NOMO-1 treated with dmso at 0.1 percent for 144 hours (cell line): ENCODE data around the gene TRIM22.
"Not testable (repeated sequence)": the region's sequence is repeated elsewhere in the genome, so short reads cannot be mapped to it uniquely, and the experiment has no call there.

Experiments
- DNase-seq: peaks from one replicate; lab custom pipeline; 2025; ENCODE audit not compliant: unreplicated experiment; lab: John Stamatoyannopoulos, UW

Gene TRIM22, protein sequence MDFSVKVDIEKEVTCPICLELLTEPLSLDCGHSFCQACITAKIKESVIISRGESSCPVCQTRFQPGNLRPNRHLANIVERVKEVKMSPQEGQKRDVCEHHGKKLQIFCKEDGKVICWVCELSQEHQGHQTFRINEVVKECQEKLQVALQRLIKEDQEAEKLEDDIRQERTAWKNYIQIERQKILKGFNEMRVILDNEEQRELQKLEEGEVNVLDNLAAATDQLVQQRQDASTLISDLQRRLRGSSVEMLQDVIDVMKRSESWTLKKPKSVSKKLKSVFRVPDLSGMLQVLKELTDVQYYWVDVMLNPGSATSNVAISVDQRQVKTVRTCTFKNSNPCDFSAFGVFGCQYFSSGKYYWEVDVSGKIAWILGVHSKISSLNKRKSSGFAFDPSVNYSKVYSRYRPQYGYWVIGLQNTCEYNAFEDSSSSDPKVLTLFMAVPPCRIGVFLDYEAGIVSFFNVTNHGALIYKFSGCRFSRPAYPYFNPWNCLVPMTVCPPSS

DNA sequence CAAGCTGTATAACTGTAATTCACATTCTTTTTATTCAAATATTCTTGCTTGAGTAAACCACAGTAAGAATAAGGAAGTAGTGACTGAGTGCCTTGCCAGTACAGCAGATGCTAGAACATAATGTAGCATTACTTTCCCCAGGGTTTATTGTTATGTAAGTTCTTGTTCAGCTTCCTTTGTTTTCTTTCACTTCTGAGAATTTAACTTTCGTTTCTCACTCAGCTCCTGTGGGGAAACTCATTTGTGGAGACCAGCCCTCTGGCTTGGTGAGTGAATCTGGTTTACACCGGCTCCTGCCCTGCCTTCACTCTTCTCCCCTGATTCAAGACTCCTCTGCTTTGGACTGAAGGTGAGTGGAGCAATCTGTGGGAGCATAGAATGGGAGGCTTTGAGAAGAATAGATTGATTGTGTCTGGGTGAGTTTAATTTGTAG is at the start of gene TRIM22:
Gene TRIM22, plus strand, starts transcription at position 240 of the 433 bp plus-strand sequence. CDS start 6,443 bp downstream, outside the sequence.
- DNase-seq, result peak; percentile 72

DNA sequence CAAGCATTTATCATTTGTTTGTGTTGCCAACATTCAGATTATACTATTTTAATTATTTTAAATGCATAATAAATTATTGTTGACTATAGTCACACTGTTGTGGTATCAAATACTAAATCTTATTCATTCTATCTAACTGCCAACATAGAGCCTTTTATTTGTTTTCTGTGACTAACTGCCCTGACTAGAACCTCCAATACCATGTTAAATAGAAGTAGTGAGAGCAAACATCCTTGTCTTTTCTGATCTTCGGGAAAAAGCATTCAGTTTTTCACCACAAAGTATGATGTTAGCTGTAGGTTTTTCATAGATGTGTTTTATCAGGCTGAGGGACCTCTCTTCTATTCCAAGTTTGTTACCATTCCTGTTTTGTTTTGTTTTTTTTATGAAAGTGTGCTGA is 49.6 kb upstream of the TRIM22 start:
- no peak for DNase-seq

DNA sequence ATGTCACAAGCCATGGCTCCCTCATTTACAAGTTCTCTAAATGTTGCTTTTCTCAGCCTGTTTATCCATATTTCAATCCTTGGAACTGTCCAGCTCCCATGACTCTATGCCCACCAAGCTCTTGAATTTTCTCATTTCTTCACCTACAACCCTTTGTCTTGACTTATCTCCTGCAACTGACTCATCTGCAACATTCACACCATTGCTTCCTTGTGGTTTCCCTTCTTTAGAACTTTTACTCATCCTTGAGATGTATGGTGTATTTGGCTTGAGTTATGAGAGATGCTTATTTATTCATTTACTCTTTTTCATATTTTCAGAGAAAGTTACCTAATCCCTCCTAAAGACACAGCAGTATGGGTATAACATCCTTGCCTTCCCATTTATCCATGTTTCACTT is 46.0 kb upstream of the TRIM22 start:
- DNase-seq, result no peak

DNA sequence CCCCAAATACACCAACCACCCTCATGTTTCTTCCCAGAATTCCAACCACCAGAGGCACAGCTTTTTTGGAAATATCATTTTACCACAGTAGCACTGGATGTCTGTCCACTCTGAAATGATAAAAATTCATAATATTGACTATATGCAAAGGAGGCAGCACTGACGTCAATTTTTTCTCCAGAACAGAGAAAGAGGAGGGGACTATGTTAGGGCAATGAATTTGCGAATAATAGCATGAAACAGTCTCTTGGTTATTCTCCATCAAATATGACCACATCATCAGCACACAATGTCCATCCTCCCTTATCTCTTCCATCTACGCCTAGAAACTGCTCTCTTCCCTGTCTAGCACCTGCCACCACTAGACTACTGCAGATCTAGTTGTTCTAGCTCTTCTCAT is 43.5 kb upstream of the TRIM22 start:
- DNase-seq, result no peak

DNA sequence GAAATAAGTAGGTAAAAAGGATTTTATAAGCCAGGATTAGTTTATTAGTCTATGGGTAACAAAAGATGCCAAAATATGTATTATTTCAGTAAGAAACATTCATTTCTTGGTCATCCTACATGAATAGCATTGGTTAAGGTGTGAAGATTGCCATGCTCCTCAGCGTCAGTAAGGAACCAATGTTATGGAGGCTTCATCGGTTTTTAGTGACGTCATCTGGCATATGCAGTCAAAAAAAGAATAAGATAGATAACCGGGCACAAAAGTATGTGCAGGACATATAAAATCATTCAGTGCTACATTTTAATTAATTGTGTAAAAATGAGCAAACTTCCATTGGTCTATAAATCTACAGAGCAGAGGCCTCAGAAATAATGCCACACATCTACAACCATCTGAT is 34.1 kb upstream of the TRIM22 start:
- no peak for DNase-seq

DNA sequence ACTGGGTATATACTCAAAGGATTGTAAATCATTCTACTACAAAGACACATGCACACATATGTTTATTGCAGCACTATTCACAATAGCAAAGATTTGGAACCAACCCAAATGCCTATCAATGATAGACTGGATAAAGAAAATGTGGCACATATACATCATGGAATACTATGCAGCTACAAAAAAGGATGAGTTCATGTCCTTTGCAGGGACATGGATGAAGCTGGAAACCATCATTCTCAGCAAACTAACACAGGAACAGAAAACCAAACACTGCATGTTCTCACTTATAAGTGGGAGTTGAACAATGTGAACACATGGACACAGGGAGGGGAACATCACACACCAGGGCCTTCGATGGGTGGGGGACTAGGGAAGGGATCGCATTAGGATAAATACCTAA is 32.6 kb upstream of the TRIM22 start:
- not testable (repeated sequence) for DNase-seq

DNA sequence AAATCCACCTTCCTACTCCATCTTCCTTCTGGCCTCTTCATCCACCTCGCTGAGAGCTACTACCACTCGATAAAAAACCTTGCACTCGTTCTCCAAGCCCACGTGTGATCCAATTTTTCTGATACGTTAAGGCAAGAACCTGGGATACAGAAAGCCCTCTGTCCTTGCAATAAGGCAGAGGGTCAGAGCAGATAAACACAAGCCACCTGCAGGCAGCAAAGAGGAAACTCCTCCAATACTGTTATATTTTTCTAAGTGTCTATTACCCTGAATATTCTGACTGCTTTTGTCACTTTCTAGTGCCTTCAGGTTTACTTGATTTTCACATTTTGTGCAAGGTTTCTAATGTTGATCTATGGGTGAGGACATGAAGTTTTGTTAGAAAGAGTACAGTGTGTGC is 31.3 kb upstream of the TRIM22 start:
- DNase-seq, result no peak

DNA sequence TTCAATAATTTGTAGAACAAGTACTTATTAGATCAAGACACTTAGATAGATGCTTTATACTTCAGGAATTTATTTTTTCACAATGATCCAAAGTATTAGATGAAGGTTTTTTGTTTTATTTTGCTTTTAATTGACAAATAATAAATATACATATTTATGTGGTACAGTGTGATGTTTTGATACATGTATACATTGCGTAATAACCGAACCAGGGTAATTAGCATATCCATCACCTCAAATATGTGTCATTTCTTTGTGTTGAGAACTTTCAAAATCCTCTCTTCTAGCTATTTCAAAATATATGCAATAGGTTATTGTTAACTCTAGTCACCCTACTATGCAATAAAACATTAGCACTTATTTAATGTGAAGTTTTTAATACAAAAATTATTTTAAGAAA is 26.1 kb upstream of the TRIM22 start:
- DNase-seq, result no peak

DNA sequence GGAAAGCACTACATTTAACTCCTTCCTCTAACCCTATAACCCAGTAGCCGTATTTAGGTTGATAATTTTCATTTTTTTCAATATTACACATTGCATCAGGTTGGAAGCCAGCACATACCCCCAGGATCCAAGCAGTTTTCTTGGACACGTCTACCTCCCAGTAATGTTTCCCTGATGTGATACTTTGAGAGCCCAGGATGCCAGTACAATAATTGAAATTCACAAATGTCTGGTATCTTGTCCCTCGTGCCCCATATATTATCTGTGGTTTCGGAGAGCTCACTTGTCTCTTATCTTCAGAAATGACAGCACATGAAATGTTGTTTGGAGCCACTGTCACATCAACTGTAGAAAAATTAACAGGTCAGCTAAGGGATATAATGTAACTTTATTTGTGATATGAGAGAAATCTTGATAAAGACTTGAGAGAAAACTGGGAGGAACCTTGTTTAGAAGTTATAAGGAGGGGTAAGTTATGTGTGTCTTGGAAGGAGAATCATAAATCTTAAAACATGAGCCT is 24.5 kb upstream of the TRIM22 start:
- no peak for DNase-seq

DNA sequence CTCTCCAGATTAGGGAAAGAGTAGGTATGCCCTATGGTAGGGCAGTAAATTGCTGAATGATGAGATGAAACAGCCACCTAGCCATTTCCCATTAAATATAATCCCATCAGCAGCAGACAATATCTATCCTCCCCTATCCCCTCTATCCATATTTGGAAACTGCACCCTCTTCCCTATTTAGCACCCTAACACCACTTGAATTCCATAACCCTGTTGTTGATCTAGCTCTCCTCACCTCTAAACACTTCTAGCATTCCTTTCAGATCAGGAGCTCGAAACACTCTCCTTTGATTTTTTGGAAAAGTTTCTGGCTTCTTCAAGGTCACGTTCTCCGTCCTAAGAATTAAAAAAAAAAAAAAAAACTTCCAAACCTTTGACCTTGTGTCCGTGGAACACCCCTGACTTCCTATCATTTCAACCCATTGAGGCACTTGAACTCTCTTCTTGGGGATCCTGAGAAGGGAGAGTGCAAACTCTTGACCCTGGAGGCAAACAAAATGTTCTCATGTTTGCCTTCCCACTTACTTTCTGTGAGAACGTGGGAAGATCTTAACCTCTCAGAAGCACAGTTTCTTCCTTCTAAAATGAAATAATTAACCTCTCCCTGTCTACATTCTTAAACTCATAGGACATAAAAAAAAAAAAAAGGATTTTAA is 23.7 kb upstream of the TRIM22 start:
- no peak for DNase-seq

DNA sequence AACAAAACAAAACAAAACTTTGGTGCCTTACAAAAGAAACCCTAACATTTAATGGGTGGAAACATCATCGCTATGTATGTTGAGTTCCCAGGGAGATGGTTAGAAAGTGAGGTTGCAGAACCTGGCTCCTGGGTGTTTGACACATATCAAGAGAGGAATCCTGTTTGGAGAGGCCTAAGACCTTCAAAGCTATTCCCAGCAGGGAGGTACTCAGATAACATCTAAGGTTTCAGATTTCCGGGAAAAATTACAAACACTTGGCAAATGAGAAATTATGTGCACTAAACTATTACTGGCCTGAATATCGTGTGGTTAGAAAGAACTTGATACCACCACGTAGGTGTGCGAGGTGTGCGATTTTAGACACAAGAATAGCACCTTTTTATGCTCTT is 23.2 kb upstream of the TRIM22 start:
- DNase-seq, result no peak

DNA sequence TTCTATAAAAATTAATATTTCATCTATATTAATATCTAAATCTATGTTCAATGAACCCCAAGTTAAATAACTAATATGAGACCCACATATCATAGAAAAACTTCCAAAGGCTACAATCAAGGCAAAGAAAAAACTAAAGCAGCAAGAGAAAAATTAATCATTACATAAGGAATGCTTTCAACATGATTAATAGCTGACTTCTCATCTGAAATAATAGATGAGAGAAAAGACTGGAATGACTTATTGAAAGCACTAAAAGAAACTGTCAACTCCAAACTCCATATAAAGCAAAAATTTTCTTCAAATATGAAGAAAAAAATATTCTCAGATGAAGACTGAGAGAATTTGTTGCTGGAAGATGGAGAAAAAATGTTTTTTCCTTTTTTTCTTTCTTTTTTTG is 17.8 kb upstream of the TRIM22 start:
- no peak for DNase-seq

DNA sequence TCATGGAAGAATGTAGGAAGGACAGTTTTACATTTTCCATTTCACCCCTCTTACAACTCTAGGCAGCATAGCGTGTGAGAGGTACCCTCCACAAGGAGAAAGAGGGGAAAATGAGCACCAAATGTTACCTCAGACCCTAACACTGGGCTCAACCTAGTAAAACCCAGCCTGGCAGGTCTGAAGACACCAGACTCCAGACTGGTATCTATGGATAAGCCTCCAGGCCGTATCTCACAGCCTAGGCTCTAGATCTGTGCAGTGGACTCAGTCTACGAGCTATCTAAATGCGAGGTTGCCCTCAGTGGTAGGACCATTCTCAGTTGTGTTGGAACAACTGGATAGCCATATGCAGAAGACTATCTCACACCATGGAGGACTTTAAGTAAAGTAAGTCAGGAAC is 15.2 kb upstream of the TRIM22 start:
- no peak for DNase-seq

DNA sequence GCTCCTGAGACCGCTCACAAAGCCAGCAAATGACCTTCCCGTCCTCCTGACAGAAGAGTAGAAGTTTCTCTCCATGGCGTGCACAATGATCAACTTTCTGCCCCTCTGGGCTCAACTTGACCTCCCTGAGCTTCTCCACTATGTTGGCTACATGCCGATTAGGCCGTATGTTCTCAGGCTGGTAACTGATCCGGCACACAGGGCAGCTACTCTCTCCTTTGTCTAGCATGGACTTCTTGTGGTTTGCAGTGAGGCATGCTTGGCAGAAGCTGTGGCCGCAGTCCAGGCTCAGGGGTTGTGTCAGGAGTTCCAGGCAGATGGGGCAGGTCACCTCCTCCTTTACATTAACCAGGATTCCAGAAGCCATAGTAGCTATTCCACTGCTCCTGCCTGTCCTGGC is 9.8 kb upstream of the TRIM22 start:
- DNase-seq, result no peak

DNA sequence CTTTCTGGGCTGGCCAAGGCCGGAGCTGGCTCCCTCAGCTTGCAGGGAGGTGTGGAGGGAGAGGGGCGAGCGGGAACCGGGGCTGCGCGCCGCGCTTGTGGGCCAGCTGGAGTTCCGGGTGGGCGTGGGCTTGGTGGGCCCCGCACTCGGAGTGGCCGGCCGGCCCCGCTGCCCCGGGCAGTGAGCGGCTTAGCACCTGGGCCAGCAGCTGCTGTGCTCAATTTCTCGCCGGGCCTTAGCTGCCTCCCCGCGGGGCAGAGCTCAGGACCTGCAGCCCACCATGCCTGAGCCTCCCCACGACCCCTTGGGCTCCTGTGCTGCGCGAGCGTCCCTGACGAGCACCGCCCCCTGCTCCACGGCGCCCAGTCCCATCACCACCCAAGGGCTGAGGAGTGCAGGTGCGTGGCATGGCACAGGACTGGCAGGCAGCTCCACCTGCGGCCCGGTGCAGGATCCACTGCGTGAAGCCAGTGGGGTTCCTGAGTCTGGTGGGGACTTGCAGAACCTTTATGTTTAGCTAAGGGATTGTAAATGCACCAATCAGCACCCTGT is 6.6 kb upstream of the TRIM22 start:
- DNase-seq, result not testable (repeated sequence)

DNA sequence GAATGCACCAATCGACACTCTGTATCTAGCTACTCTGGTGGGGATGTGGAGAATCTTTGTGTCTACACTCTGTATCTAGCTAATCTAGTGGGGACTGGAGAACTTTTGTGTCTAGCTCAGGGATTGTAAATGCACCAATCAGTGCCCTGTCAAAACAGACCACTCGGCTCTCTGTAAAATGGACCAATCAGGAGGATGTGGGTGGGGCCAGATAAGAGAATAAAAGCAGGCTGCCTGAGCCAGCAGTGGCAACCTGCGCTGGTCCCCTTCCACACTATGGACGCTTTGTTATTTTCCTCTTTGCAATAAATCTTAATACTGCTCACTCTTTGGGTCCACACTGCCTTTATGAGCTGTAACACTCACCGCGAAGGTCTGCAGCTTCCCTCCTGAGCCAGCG is 6.0 kb upstream of the TRIM22 start:
- not testable (repeated sequence) for DNase-seq

DNA sequence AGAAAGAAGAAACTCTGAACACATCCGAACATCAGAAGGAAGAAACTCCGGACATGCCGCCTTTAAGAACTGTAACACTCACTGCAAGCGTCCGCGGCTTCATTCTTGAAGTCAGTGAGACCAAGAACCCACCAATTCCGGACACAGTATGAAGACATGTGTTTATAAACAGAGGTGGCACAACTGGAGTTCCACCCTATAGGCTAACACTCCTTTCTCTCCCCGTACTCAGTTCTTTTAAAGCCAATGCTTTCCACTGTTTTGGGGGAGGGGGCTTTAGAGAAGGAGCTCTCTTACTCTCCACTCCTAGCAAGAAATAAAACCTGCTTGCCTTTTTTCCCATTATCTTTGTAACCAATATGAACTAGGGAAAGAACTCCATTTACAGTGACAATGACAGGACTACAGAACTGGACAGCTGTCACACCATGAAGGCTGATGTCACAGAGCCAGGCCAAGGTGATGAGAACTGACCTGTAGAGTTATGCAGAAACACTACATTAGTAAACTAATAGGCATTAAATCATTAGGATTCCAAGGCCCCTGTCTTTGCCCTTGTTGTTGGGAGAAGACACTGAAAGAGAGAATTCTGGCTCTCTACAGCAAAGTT is 5.4 kb upstream of the TRIM22 start:
- DNase-seq, result no peak

DNA sequence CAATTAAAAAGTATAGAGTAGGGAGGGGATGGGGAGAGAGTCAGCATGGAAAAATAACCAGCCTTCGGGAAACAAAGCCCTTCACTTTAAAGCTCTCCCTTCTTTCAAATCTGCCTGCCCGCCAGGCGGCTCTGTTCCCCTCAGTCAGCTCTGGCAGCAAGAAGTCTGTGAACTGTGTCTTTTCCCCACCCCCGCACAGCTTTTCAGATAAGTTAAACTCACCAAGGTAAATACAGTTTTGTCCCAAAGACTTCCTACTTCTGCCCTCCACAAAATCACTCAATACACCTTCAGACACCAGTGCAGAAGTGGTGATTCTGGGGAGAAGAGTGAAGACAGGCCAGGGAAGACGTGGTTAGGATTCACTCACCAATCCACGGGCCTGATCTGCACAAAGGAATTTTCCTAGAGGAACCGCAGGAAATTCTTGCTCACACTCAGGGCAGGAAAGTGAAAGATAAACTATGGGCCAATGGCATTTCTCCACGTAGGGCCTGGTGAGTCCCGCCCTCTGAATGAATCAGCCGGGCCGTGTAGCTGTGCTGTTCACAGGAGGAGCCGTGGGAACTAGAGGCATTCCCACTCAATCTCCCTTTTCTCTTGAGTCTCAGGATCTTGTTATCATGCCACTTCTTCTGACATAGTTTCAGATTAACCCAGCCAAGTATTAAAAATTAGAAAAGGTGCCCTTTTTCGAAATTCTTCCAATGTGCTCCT is 4.8 kb upstream of the TRIM22 start, which contains the start of gene TRIM5:
Gene TRIM5, minus strand, starts transcription at position 429 of the 717 bp plus-strand sequence. CDS start 4,897 bp downstream, outside the sequence.
- peak; percentile 63 for DNase-seq

DNA sequence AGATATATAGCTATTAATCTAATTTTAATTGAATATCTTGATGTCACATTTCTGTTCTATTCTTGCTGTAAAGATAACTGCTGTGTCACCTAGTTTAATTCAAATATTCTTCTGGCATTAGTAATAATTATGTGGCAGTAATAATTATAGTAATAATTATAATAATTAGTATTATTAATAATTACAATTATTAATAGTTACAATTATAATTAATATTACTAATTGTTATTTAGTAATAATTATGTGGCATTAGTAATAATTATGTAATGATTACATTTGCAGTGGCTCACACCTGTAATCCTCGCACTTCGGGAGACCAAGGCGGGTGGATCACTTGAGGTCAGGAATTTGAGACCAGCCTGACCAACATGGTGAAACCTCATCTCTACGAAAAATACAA is 3.2 kb upstream of the TRIM22 start:
- no peak for DNase-seq

DNA sequence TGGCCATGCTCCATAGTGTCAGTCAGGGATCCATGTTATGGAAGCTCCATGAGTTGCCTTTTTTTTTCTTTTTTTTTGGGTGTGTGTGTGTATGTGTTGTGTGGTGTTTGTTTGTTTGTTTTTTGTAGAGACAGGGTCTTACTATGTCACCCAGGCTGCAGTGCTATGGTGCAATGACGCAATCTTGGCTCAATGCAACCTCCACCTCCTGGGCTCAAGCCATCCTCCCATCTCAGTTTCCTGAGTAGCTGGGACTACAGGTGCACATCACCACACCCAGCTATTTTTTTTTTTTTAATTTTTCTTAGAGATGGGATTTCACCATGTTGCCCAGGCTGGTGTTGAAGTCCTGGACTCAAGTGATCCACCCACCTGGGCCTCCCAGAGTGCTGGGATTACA is 1.1 kb upstream of the TRIM22 start:
- DNase-seq, result no peak

DNA sequence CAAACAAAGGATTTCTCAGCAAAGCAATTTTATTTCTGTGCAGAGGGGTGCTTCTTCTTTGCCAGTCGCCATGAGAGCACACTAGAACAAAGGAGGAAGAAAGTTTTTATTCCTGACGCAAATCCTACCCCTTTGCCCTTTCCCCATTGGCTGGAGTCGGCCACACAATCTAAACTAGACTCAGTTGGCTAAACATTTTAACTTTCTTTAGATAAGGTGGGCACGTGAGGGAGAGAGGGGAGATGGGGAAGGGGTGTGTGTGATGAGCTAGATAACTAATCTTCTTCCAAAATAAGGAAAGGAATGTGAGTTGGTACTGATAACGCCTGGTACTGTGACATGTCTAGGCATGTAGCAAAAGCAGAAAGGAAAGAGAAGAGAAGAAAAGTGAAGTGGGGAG is 626 bp downstream of the TRIM22 start:
- no peak for DNase-seq
